Measurements from ENCODE around the gene CHRM1.
"Not testable (repeated sequence)": the region's sequence is repeated elsewhere in the genome, so short reads cannot be mapped to it uniquely, and the experiment has no call there.

CHRM1 gene

GRCh38 chr11:62921201-62921572 lies at the start of gene CHRM1:
TSS of gene CHRM1 (minus strand) at chr11:62921363. CDS start at chr11:62911100, 10,263 bp downstream.
- no peak for DNase-seq

- no peak for DNase-seq
Observed at GRCh38 chr11:62965574-62965973, 44.4 kb upstream of the CHRM1 start.

DNA sequence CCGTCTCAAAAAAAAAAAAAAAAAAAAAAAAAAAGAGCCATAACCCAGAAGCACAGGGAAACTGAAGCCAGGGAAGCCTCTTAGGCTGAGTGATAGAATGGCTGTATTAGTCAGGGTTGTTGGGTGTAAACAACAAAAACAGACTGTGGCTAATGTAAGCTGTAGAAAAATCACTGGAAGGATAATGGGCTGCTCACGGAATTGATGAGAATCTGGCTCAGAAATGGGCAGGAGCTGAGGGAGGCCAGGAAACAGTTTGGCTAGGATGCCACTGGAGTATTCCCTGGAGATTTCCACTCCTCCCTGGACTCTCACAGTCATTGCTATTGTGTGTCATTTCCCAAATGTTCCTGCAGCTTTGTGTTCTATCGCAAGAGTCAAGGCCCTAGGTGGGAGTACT lies 41.2 kb upstream of the CHRM1 start:
- no peak for DNase-seq

DNA sequence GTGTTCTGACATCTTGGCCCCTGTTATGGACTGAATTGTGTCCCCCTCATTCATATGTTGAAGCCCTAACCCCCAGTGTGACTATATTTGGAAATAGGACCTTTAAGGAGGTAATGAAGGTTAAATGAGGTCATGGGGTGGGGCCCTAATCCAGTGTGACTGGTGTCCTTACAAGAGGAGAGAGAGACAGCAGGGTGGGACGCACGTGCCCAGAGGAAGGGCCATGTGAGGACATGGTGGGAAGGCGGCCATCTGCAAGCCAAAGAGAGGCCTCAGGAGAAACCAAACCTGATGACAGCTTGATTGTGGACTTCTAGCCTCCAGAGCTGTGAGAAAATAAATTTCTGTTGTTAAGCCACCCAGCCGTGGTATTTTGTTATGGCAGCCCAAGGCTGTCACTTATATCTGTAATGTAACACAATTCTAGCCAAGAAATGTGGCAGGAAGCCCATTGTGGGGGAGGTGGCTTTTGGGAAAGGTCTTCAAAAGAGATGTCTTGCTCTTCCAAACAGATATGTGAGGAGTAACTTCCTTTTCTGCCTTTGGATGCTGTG lies 39.9 kb upstream of the CHRM1 start:
- DNase-seq = no peak

DNA sequence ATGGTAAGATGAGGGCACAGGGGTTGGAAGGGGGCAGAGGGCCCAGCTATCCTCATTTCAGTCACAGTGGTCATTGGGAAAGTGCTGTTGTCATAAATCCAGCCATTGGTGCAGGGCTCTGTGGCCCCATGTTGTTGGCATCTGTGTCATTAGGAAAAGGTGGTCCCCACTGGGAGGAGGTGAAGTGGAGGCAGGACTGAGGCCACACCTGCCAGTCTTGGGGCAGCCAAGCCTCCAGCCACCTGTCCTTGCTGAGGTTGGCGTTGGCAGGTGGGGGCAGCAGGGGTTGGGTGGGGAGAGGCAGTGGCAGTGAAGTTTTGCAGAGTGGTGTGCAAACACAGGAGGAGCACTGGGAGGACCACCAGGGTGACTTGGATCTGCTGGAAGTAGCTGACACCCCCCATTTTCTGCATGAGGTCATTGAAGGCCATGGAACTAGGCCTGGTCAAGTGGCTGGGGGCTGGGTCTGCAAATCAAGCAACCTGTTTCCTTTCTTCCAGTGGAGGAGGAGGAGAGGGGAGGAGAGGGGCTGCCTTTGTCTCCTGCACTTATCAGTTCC lies 38.3 kb upstream of the CHRM1 start:
- no peak for DNase-seq

- peak; percentile 31 for DNase-seq
Observed at GRCh38 chr11:62958547-62959421, 37.6 kb upstream of the CHRM1 start.

- no peak for DNase-seq
Observed at GRCh38 chr11:62957147-62957546, 36.0 kb upstream of the CHRM1 start.

GRCh38 chr11:62954478-62954877 lies 33.3 kb upstream of the CHRM1 start:
- DNase-seq = no peak

DNA sequence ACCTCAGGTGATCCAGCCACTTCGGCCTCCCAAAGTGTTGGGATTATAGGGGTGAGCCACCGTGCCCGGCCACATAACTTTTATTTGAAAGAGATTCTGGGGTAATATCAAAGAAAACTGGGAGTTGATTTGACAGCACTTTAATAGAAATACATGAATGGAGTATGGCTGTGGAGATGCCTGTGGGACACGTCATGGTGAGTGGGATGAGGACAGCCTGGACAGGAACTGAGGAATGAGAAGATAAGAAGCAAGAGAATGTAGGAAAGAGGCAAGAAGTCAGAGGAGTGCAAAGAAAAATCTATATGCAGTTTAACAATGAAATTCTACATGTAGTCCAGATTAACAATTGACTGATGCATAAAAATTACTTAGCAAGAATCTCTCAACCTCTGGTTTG lies 32.6 kb upstream of the CHRM1 start:
- no peak for DNase-seq

DNA sequence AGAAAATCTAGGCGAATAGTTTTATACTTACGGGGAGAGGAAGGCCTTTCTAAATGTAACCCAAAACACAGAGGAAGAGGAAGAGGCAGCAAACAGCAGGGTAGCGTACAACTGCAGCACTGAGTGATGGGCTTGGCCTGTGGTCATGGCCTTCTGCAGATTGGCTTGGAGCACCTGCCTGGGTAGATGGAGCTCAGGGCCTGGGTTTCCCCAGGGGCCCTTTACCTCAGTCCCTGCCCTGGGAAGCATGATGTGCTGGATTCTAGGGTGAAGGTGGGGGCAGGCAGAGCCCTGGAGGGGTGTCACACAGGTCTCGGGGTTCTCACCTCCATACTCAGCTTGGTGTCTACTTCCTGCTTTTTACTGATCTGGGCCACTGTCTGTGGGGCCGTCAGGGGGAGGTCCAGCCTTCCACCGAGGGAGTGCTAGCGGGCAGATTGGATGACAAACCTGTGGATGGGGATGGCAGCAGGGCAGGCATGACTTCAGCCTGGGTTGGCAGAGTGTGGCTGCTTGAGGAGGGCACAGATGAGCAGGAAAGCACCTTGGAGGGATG lies 27.7 kb upstream of the CHRM1 start:
- DNase-seq = no peak

DNA sequence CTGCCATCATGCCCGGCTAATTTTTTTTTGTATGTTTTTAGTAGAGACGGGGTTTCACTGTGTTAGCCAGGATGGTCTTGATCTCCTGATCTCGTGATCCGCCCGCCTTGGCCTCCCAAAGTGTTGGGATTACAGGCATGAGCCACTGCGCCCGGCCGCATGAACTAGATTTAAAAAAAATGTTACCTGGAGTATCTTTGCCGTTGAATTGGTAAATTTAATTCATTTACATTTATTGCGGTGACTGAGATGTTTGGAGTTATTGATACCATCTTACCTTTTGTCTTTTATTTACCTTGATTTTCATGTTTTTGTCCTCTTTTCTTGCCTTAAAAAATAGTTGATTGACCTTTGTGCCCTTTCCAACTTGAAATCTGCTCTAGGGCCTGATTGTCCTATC lies 24.4 kb upstream of the CHRM1 start:
- DNase-seq = not testable (repeated sequence)

- DNase-seq = not testable (repeated sequence)
Observed at GRCh38 chr11:62937528-62937927, 16.4 kb upstream of the CHRM1 start.

- DNase-seq = no peak
Observed at GRCh38 chr11:62934496-62934785, 13.3 kb upstream of the CHRM1 start.

GRCh38 chr11:62933750-62934495 lies 12.8 kb upstream of the CHRM1 start:
- DNase-seq = no peak

GRCh38 chr11:62933285-62933684 lies 12.1 kb upstream of the CHRM1 start:
- no peak for DNase-seq

DNA sequence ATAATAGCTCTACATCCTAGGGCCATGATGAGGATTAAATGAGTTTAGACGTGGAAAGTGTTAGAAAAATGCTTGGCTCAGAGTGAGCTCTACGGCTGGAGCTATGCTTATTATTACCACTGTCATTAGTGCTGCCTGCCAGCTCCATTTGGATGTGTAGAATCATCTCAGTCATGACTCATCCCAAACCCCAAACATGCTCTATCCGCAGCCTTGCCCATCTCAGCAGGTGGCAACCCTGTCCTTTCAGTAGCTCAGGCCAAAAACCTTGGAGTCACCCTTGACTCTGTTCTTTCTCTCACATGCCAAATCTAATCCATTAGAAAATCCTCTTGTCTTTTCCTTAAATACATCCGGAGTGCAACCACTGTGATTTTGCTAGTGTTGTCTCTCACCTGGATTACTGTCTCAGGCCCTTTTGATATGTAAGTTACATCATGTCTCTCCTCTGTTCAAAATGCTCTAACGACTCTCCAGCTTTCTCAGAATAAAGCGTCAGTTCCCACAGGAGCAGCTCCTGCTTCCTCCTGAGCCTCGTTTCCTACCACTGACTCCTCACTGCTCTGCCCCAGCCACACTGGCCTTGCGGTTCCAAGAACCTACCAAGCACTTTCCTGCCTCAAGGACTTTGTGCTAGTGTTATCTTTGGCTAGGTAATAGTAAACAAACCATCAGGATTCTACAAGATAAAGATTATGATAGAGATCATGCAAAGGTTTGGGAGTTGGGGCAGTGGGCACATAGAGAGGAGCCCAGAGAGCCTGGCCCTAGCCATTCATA lies 10.5 kb upstream of the CHRM1 start:
- DNase-seq = peak; percentile 12

- no peak for DNase-seq
Observed at GRCh38 chr11:62930666-62931065, 9.5 kb upstream of the CHRM1 start.

DNA sequence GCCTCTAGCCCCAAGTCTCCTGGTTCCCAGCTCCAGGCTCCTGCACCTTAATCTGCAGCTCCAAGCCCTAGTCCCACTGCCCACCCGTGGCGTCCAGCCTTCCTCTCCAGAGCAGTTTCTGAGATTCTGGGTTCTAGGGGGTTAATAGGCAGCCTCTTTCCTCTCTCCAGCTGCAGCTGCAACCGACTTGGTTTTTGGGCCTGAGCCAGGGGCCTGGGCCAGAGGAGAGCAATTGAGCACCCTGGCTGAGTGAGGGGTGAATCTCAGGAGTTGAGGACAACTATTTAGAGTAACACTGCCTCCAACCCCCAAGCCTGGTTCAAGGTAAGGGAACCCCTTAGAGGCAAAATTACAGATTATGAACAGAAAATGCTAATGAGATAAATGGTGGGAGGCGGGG lies 9.0 kb upstream of the CHRM1 start:
- peak; percentile 53 for DNase-seq

DNA sequence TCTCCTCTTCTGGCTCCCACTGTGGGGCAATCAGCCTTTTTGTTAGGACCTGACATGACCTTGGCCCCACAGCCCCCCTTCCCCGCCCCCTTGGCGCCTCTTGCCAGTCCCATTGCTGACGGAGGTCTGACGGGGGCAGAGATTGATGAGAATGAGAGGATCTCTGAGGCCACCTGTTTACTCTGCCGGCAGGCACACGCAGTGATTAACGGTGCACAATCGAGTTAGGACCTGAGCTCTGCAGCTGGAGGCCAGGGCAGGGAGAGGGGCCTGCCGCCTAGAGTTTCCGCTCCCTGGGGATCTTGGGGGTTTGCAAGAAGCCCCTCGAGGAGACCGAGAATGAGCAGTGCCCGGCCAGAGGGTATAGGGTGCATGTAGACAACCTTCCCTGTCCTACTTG lies 6.8 kb upstream of the CHRM1 start:
- DNase-seq = no peak

GRCh38 chr11:62926680-62927455 lies 5.7 kb upstream of the CHRM1 start:
- DNase-seq = no peak

DNA sequence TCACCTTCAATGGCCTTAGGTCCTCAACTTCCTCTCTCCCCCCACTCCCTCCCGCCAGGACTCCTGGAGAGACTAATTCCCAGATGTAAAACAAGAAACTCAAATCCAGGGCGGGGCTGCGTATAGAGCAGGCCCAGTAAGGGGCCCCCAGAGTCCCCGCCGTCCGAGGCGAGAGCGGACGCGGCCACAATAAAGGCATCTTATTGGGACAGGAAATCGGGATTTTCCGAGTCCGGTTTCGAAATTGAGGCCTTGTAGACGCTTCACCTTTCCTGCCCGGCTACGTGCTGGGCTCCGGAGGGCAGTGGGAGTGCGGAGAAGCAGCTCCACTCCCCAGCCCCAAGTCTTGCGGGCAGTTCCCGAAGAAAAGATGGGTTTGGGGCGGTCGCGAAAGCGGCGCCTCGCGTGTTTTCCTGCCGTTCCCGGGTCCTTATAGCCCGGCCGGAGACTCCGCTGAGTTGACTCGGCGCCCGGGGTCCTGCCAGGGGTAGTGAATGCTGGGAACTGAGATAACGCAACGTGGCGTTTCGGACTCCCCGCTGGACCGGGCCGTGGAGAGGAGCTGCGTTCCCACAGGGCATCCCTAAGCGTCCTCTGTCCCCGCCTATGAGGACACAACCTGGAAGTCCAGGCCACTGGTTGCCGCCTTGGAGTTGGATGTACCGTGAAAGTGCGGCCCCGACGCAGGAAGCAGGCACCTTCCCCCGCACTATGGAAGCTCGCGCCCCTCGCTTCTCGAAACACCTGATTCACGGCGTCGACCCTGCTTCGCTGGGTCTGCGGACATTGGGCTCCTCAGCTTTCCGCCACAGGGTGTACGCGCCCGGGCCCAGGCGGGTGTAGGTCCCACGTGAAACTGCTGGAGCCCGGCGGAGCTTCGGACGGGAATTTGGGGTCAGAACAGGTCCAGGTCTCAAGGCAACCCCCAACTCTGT lies 4.8 kb upstream of the CHRM1 start:
- no peak for DNase-seq
